Effector CD4-positive, alpha-beta T cell (primary cell): Measurements from ENCODE around the gene CLPTM1.
"Not testable (repeated sequence)": the region's sequence is repeated elsewhere in the genome, so short reads cannot be mapped to it uniquely, and the experiment has no call there.

Experiments used
- DNase-seq: peaks from one replicate; pipeline ENCODE4 v3.0.0-alpha.2; 2020
- total RNA-seq: gene quantifications from one replicate; lab custom pipeline; 2026; lab: John Stamatoyannopoulos, UW

CLPTM1 gene, protein sequence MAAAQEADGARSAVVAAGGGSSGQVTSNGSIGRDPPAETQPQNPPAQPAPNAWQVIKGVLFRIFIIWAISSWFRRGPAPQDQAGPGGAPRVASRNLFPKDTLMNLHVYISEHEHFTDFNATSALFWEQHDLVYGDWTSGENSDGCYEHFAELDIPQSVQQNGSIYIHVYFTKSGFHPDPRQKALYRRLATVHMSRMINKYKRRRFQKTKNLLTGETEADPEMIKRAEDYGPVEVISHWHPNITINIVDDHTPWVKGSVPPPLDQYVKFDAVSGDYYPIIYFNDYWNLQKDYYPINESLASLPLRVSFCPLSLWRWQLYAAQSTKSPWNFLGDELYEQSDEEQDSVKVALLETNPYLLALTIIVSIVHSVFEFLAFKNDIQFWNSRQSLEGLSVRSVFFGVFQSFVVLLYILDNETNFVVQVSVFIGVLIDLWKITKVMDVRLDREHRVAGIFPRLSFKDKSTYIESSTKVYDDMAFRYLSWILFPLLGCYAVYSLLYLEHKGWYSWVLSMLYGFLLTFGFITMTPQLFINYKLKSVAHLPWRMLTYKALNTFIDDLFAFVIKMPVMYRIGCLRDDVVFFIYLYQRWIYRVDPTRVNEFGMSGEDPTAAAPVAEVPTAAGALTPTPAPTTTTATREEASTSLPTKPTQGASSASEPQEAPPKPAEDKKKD
- total RNA-seq: 46.0 reads per million, percentile 66 among the genes with 10 or more reads in this experiment

GRCh38 chr19:44954649-44955504 lies at the start of gene CLPTM1:
TSS of gene CLPTM1 (plus strand) at chr19:44955380. CDS start at chr19:44955396, 16 bp downstream.
- peak; percentile 96 for DNase-seq

DNA sequence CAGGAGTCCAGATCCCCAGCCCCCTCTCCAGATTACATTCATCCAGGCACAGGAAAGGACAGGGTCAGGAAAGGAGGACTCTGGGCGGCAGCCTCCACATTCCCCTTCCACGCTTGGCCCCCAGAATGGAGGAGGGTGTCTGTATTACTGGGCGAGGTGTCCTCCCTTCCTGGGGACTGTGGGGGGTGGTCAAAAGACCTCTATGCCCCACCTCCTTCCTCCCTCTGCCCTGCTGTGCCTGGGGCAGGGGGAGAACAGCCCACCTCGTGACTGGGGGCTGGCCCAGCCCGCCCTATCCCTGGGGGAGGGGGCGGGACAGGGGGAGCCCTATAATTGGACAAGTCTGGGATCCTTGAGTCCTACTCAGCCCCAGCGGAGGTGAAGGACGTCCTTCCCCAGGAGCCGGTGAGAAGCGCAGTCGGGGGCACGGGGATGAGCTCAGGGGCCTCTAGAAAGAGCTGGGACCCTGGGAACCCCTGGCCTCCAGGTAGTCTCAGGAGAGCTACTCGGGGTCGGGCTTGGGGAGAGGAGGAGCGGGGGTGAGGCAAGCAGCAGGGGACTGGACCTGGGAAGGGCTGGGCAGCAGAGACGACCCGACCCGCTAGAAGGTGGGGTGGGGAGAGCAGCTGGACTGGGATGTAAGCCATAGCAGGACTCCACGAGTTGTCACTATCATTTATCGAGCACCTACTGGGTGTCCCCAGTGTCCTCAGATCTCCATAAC lies 49.6 kb upstream of the CLPTM1 start, which contains the start of gene APOE:
Gene APOE, plus strand, starts transcription at position 360 of the 724 bp plus-strand sequence. CDS start 829 bp downstream, outside the sequence.
- no peak for DNase-seq

DNA sequence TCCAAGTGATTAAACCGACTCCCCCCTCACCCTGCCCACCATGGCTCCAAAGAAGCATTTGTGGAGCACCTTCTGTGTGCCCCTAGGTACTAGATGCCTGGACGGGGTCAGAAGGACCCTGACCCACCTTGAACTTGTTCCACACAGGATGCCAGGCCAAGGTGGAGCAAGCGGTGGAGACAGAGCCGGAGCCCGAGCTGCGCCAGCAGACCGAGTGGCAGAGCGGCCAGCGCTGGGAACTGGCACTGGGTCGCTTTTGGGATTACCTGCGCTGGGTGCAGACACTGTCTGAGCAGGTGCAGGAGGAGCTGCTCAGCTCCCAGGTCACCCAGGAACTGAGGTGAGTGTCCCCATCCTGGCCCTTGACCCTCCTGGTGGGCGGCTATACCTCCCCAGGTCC lies 47.6 kb upstream of the CLPTM1 start:
- no peak for DNase-seq

DNA sequence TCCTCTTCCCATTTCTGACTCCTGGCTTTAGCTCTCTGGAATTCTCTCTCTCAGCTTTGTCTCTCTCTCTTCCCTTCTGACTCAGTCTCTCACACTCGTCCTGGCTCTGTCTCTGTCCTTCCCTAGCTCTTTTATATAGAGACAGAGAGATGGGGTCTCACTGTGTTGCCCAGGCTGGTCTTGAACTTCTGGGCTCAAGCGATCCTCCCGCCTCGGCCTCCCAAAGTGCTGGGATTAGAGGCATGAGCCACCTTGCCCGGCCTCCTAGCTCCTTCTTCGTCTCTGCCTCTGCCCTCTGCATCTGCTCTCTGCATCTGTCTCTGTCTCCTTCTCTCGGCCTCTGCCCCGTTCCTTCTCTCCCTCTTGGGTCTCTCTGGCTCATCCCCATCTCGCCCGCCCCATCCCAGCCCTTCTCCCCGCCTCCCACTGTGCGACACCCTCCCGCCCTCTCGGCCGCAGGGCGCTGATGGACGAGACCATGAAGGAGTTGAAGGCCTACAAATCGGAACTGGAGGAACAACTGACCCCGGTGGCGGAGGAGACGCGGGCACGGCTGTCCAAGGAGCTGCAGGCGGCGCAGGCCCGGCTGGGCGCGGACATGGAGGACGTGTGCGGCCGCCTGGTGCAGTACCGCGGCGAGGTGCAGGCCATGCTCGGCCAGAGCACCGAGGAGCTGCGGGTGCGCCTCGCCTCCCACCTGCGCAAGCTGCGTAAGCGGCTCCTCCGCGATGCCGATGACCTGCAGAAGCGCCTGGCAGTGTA lies 46.9 kb upstream of the CLPTM1 start:
- DNase-seq: no peak

DNA sequence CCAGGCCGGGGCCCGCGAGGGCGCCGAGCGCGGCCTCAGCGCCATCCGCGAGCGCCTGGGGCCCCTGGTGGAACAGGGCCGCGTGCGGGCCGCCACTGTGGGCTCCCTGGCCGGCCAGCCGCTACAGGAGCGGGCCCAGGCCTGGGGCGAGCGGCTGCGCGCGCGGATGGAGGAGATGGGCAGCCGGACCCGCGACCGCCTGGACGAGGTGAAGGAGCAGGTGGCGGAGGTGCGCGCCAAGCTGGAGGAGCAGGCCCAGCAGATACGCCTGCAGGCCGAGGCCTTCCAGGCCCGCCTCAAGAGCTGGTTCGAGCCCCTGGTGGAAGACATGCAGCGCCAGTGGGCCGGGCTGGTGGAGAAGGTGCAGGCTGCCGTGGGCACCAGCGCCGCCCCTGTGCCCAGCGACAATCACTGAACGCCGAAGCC lies 46.3 kb upstream of the CLPTM1 start:
- no peak for DNase-seq

DNA sequence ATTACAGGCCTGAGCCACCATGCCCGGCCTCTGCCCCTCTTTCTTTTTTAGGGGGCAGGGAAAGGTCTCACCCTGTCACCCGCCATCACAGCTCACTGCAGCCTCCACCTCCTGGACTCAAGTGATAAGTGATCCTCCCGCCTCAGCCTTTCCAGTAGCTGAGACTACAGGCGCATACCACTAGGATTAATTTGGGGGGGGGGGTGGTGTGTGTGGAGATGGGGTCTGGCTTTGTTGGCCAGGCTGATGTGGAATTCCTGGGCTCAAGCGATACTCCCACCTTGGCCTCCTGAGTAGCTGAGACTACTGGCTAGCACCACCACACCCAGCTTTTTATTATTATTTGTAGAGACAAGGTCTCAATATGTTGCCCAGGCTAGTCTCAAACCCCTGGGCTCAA lies 45.4 kb upstream of the CLPTM1 start:
- DNase-seq: no peak

DNA sequence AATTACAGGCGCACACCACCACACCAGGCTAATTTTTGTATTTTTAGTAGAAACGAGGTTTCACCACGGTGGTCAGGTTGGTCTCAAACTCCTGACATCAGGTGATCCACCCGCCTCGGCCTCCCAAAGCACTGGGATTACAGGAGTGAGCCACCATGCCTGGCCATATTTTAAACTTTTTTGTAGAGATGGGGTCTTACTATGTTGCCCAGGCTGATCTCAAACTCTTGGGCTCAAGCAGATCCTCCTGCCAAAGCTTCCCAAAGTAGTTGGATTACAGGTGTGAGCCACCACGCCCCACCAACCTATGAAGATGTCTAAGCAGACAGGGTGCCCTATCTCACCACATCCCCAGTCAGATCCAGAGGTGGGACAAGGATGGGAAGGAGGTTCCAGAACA lies 43.3 kb upstream of the CLPTM1 start:
- DNase-seq: not testable (repeated sequence)

DNA sequence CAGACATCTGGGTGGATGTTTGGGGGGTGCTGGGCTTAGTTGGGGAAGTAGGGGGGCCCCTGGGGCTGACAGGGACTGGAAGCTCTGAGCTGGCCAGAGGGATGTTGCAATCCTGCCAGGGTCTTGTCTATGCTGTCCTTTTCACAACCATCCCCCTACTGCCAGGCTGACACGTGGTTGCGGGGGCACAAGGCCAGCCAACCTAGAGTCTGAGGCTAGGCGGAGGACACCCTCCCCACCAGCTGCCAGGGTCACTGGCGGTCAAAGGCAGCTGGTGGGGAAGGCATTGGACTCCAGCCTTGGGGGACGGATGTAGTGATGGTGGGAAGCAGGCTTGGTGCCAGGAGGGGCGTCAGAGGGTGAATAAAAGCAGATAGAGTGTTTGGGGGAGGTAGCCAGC lies 42.3 kb upstream of the CLPTM1 start:
- DNase-seq: no peak

- DNase-seq: not testable (repeated sequence)
Measured at GRCh38 chr19:44913512-44914432, 41.4 kb upstream of the CLPTM1 start.

DNA sequence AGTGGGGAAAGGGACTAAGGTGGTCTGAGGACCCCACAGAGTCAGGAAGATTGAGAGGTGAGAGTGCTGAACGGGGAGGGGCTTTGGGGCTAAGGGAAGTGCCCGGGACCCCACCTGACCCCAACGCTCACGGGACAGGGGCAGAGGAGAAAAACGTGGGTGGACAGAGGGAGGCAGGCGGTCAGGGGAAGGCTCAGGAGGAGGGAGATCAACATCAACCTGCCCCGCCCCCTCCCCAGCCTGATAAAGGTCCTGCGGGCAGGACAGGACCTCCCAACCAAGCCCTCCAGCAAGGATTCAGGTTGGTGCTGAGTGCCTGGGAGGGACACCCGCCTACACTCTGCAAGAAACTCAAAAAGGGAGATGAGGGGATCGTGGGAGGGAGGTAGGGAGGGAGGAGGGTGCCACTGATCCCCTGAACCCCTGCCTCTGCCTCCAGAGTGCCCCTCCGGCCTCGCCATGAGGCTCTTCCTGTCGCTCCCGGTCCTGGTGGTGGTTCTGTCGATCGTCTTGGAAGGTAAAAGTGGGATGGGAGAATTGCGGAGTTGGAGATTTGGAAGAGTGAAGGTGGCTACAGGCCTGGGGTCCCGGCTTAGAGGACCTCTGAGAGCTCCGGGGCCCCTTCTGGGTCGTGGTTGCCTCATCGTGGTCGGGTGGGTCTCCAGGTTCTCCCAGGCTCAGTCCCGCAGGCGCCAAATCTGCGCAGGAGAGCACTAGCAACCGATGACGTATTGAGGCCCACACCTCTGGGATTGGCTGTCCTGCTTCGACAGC lies 40.6 kb upstream of the CLPTM1 start, which contains the start of gene APOC1:
Gene APOC1, plus strand, starts transcription at position 176 of the 774 bp plus-strand sequence. Its CDS starts 284 bp downstream, at position 460.
- peak; percentile 63 for DNase-seq

GRCh38 chr19:44924243-44924725 lies 30.9 kb upstream of the CLPTM1 start:
- no peak for DNase-seq

- no peak for DNase-seq
Measured at GRCh38 chr19:44925114-44925891, 29.9 kb upstream of the CLPTM1 start.

- not testable (repeated sequence) for DNase-seq
Measured at GRCh38 chr19:44926245-44927077, 28.7 kb upstream of the CLPTM1 start.

GRCh38 chr19:44927746-44928145 lies 27.4 kb upstream of the CLPTM1 start:
- DNase-seq: no peak

DNA sequence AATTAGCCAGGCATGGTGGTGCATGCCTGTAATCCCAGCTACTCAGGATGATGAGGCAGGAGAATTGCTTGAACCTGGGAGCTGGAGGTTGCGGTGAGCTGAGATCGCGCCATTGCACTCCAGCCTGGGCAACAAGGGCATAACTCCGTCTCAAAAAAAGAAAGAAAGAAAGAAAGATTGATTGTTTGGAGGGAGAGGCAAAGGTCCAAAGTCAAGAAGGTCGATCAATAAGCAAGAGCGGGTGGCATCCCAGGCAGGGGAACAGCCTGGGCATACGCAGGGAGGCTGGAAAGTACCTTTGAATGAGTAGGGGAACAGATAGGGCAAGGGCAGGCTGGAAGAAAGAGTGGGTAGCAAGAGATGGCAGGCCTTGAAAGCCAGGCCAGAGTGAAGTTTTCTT lies 25.1 kb upstream of the CLPTM1 start:
- no peak for DNase-seq

- DNase-seq: no peak
Measured at GRCh38 chr19:44931541-44931940, 23.6 kb upstream of the CLPTM1 start.

DNA sequence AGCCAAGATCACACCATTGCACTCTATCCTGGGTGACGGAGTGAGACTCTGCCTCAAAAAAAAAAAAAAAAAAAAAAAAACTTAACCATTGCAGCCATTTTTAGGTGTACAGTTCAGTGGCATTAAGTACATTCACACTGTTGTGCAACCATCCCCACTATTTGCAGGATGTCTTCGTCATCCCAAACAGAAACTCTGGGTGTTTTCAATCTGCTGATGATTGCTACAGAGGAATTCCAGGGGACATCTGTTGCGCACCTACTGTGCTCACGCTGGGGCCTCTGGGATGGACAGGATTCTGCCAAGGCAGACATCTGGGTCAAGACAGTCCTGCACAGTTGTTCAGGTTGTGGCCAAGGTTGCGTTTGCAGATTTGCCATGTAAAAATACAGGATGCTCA lies 15.5 kb upstream of the CLPTM1 start:
- no peak for DNase-seq
